Thoracic aorta (tissue), 2 donors: ENCODE data around the gene WDR18. TPM values are rescaled to one million over a fixed set of nuclear protein-coding genes. Genes with fewer than 3 reads are reported as not detected.

ENCODE experiments used
- ATAC-seq: fragments of 150-250 bp; one replicate; pipeline ENCODE4 v1.8.0; 2017; ENCODE audit warnings: low read depth; ENCODE audit not compliant: insufficient number of reproducible peaks, low FRiP score
- DNase-seq: peaks from one replicate; pipeline ENCODE4 v3.0.0-alpha.2; 2020; ENCODE audit warnings: low spot score
- H3K27ac ChIP-seq, 2 donors: fragments of 200-600 bp; sonication (generic); 1 replicate in 1 of 2; 2 replicates in 1 of 2; pipeline ENCODE4 v1.5.1; 2016; ENCODE audit warnings: mild to moderate bottlenecking in 2 of 2, moderate library complexity in 2 of 2
- H3K27me3 ChIP-seq: fragments of 200-600 bp; sonication (generic); replicated peaks from 2 replicates; pipeline ENCODE4 v1.6.0; 2016; ENCODE audit warnings: mild to moderate bottlenecking; ENCODE audit not compliant: insufficient read depth
- H3K36me3 ChIP-seq: fragments of 200-600 bp; sonication (generic); one replicate; pipeline ENCODE4 v1.5.1; 2016
- H3K4me1 ChIP-seq, 2 donors: fragments of 200-600 bp; sonication (generic); 1 replicate in 1 of 2; 2 replicates in 1 of 2; pipeline versions ENCODE4 v1.5.1 to v1.6.0; 2016; ENCODE audit warnings: low read depth in 2 of 2, mild to moderate bottlenecking in 1 of 2; ENCODE audit not compliant: control insufficient read depth in 1 of 2
- H3K4me3 ChIP-seq: fragments of 200-600 bp; sonication (generic); 2 replicates; pipeline ENCODE4 v1.5.1; 2016; ENCODE audit warnings: mild to moderate bottlenecking
- H3K9me3 ChIP-seq: fragments of 200-600 bp; sonication (generic); 2 replicates; pipeline ENCODE4 v1.5.1; 2016
- CTCF ChIP-seq: fragments of 200-600 bp; sonication (generic); IDR thresholded peaks from one replicate; pipeline ENCODE4 v1.5.1; 2019; ENCODE audit warnings: antibody characterized with exemption
- total RNA-seq, 2 donors: library from RNA; depleted of rRNA; stranded (reverse); fragments of >200 nt; gene quantifications; one replicate each; pipeline versions ENCODE4 v1.1.0 to v1.2.3, GENCODE V29; 2016

The WDR18 gene
- total RNA-seq, 2 donors from 2014 or later, result 6.8 to 27.6 TPM

DNA sequence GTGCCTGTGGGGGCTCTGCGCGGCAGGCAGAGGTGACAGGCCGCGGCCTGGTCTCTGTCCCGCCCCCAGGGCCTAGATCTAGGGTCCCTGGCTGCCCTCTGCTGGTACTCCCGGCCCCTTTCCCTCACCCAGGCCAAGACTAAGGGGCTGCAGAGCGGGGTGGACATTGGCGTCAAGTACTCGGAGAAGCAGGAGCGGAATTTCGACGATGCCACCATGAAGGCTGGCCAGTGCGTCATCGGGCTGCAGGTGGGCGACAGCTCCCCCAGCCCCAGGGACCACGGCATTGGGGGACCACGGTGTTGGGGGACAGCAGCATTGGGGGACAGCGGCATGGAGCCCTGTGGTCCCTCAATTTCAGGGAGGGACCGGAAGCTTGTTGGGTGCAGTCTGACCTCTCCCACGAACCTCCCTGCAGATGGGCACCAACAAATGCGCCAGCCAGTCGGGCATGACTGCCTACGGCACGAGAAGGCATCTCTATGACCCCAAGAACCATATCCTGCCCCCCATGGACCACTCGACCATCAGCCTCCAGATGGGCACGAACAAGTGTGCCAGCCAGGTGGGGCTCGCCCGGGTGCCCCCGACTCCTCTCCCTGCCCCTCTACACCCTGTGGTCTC is 52.0 kb downstream of the WDR18 start:
- Histone ChIP-seq H3K4me3 (no peak overlapping the region), H3K4me1 (peaks cover 12 to 24% of the 10 kb centered on the region in 2 donors), H3K27me3 (no peaks in the 10 kb centered on the region), H3K27ac (no peak overlapping the region), H3K9me3 (no peaks in the 10 kb centered on the region), H3K36me3 (peaks cover 38% of the 10 kb centered on the region)
- DNase-seq (no peak), ATAC-seq (no peak)
- no peak for TF ChIP-seq CTCF

DNA sequence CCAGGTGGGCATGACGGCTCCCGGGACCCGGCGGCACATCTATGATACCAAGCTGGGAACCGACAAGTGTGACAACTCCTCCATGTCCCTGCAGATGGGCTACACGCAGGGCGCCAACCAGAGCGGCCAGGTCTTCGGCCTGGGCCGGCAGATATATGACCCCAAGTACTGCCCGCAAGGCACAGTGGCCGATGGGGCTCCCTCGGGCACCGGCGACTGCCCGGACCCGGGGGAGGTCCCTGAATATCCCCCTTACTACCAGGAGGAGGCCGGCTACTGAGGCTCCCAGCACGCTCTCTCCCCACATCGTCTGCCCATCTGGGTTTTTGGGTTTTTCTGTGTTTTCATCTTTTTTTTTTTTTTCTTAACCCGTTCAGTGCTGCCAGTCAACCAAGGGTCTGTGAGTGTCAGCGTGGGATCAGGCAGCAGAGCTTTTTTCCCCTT is 53.5 kb downstream of the WDR18 start:
- H3K4me3 ChIP-seq, result no peak overlapping the region
- H3K27me3 ChIP-seq, result no peaks in the 10 kb centered on the region
- peaks cover 26% of the 10 kb centered on the region for H3K36me3 ChIP-seq
- H3K9me3 ChIP-seq, result no peaks in the 10 kb centered on the region
- no peak for TF ChIP-seq CTCF
- ATAC-seq, result no peak
- no peak for DNase-seq
- no peak overlapping the region for H3K27ac ChIP-seq
- H3K4me1 ChIP-seq, result peaks cover 12 to 33% of the 10 kb centered on the region in 2 donors

GRCh38 chr19:1038978-1039645 is 55.0 kb downstream of the WDR18 start:
- ATAC-seq (peak; percentile 5), DNase-seq (no peak)
- H3K36me3 ChIP-seq, result peaks cover 18% of the 10 kb centered on the region
- H3K4me3 ChIP-seq, result peak overlapping the region; percentile 80
- no peaks in the 10 kb centered on the region for H3K9me3 ChIP-seq
- H3K27ac ChIP-seq, result peak overlapping the region; percentile 5 to 52
- peaks cover 12 to 33% of the 10 kb centered on the region in 2 donors for H3K4me1 ChIP-seq
- no peak for TF ChIP-seq CTCF
- H3K27me3 ChIP-seq, result no peaks in the 10 kb centered on the region

DNA sequence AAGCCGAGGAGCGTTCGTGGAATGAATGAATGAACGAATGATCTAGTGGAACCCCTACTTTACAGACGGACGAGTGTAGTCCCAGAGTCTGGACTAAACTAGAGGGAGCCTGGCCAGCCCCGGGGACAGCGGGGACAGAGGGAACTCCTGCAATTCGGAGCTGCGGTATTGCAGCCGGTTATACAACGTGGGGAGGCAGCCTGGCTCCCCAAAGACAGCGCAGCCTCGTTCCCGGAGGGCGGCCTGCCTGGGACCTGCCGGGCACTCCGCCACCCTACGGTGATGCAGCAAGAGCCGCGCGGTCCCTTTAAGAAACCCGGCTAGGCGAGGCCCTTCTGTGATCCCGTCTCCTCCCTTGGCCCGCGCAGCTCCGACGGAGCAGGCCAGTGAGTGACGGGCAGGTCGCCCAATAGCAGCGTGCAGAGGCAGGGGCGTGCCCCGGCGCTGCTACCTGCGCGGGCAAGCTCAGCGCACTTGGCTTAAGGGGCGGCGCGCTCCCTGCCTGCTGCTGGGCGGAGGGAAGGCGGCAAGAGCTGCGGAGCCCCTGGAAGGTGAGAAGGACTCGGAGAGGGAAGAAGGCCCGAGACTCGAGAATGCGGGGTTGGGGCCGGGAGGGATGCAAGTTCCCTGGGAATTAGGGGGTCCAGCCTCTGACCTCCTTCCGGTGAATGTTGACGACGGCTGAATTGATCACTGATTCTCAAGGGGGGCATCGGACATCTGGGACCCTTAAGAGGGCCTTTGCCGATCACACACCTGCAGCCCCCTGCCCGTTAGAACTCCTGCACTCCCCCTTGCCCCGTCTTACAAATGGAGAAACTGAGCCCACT is 55.7 kb downstream of the WDR18 start, which contains the start of gene ABCA7:
Gene ABCA7, plus strand, starts transcription at position 462 of the 830 bp plus-strand sequence. CDS start 1,255 bp downstream, outside the sequence.
- Histone ChIP-seq H3K4me1 (peaks cover 12 to 33% of the 10 kb centered on the region in 2 donors), H3K36me3 (peaks cover 18% of the 10 kb centered on the region), H3K27ac (peak within 1 kb of the TSS; percentile 5 to 52), H3K9me3 (no peaks in the 10 kb centered on the region), H3K4me3 (peak within 1 kb of the TSS; percentile 80), H3K27me3 (no peaks in the 10 kb centered on the region)
- peak; percentile 85 for DNase-seq
- TF ChIP-seq CTCF, result no peak
- ATAC-seq, result peak; percentile 57
